ENCODE measurements around the gene CCDC183.

GRCh38 chr9:136855461-136856078 is 59.4 kb downstream of the CCDC183 start:
- TF ChIP-seq EZH2 (IDR thresholded peaks at IDR 0.05; ENCODE audit: low read length): no peak
- TF ChIP-seq CTCF (optimal IDR thresholded peaks at IDR 0.05 in 1 of 3, IDR thresholded peaks at IDR 0.05 in 1 of 3, conservative IDR thresholded peaks at IDR 0.05 in 1 of 3; ENCODE audit: extremely low read depth in 1 of 3, insufficient read depth in 2 of 3, low read length in 3 of 3): no peak
